GM19043 (cell line): ENCODE results near the gene PAPLN.

Source experiments
- ATAC-seq: cut with Tn5 transposase; IDR thresholded peaks from one replicate; pipeline ENCODE4 v1.9.1; 2021; ENCODE audit warnings: low read depth; ENCODE audit not compliant: unreplicated experiment

Gene PAPLN

DNA sequence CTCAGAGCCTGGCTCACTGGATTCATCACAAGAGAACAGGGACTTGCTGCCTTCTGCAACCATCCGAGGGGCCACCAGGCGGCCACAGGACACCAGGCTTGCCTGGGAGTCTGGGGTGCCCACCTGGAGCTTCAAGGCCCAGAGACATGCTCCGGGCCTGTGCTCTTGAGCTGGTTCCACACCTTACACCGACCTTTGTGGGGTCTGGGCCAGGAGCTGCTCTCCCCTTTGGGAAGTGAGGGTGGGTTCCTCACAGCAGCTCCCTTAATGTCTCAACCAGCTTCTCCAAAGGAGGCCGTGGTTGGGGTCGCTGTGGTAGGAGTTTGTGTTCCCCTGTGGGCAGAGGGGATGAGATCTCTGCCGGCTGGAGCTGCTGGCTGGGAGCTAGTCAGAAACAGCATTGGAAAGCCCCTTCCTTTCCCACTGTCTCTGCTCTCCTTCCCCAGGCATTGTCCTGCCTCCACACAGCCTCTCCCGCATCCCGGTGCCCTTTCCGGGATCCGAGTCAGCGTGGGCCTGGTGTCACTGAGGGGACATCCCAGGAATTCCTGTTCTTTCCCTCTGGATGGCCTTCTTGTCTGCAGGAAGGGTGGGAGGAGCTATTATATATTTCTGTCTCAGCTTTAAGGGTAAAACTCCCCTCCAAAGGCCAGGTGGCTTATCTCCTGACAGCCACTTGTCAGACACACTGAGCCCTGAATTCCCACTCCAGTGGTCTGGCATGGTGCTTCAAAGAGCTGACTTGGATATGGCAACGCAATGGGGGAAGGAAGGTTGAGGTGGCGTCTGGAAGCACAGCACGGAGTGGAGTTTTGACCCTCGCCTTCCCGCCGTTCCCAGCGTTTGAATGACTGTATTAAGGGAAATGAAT is 5.1 kb upstream of the PAPLN start:
- ATAC-seq = no peak

DNA sequence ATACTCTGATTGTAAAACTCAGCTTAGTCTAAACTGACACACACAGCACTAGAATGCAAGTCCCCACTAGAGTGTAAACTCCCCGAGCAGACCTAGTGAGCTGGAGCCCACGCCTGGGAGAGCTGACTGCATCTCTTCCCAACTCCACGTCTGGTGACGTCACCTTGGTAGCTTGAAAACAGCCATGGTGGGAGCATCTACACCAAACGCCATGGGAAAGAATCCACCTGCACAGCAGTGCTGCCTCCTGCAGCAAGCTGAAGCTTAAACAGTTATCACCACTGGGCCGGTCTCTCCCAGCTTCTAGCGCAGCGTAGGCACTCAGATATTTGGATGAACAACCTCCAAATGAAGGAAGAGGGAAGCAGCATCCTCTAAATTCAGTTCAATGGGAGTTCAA is 4.3 kb upstream of the PAPLN start:
- ATAC-seq = no peak

DNA sequence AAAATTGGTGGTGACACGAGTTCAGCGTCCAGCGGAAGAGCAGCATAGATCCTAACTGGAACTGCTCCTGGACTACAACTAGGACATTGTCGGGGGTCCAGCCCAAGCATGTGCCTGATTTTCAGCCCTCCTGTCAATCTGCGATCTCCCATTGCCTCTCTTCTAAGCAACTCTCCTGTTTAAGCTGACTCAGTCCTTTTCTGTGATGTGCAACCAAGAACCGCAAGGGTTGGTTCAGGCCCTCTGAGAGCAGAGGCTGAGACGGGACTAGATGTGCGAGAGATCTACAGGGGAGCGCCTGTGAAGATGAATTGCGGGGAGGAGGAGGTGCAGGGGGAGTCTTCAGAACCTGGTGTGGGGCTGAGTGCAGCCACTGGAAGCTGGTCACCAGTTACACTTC is 3.7 kb upstream of the PAPLN start:
- ATAC-seq = no peak

DNA sequence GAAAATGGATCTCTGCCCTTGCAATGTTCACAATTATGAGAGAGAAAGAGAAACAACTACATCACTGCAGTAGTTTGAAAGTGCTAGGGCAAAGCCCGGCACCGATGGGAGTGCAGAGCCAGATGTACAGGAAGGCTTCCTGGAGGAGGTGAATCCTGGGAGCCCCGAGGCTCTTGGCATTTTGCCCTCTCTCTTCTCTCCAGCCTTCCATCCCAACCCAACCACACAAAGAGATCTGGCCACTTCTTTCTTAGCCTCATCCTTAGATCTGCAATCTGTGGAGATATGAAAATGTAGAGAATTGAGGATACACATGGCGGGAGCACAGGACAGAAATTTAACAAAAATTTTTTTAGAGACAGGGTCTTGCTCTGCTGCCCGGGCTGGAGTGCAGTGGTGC is 3.3 kb upstream of the PAPLN start:
- no peak for ATAC-seq

DNA sequence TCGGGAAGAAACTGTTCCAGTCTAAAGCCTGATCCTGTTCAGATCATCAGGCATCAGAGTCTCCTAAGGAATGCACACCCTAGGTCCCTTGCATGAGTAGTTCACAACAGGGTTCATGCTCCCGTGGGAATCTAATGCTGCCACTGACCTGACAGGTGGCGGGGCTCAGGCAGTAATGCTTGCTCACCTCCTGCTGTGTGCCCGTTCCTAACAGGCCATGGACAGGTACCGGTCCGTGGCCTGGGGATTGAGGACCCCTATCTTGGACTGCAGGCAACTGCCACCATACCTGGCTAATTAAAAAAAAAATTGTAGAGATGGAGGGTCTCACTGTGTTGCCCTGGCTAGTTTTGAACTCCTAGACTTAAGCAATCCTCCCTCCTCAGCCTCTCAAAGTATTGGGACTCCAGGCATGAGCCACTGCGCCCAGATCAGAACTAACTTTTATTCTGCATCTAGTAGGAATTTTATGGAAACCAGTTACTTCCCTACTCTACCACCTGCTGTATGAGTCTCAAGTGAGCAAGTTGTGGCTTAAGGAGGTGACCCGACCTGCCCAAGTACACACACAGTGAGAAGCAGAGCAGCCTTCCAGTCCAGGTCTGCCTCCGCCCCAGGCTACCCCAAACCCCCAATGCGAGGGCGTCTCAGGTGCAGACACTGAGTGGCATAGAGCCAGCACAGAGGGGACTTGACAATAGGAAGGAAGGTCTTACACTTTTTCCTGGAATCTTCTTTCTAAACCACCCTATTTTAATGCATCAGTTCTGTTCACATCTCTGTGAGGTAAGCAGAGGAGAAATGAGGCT is 2.5 kb upstream of the PAPLN start:
- ATAC-seq = no peak

DNA sequence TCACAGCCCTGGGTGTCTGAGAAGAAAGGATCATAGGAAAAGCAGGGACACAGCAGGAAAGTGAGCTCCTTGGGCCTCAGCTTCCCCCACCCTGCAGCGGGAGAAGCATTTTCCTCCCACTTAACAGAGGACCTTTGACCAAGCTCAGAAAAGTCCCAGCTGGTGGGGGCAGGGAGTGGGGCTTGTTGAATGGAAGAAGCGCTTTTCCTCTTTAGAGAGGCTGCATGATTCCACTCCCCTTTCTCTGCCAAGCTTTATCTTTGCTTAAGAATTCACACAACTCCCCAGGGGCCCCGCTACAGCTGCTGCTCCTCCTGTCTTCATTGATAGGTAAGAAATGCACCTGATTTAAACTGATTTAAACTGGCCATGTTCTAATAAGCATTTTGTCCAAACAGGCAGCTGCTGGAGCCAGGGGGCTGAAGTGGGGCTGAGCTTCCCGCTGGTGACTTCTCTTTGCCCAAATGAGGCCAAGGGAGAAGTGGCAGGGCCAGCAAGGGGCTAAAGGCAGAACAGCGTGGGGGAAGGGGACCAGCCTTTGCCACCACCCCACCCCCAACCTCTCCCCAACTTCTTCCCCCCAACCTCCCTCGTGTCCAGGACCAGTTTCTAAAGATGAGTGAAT is 1.7 kb upstream of the PAPLN start:
- no peak for ATAC-seq

DNA sequence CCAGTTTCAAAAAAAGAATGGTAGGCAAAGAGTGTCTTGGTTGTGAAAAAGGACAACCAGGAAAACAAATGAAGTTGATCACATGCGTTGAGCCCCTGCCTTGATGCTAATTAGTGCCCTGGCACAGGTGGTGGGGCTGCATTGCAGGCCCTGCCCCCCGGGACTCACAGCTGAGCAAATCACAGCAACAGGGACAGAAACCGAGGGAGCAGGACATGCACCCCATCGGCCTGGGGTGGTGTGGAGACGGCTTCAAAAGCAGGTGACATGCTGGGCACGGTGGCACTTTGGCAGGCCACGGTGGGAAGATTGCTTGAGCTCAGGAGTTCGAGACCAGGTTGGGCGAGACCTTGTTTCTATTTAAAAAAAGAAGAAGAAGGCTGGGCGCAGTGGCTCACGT is 1.1 kb upstream of the PAPLN start:
- no peak for ATAC-seq

DNA sequence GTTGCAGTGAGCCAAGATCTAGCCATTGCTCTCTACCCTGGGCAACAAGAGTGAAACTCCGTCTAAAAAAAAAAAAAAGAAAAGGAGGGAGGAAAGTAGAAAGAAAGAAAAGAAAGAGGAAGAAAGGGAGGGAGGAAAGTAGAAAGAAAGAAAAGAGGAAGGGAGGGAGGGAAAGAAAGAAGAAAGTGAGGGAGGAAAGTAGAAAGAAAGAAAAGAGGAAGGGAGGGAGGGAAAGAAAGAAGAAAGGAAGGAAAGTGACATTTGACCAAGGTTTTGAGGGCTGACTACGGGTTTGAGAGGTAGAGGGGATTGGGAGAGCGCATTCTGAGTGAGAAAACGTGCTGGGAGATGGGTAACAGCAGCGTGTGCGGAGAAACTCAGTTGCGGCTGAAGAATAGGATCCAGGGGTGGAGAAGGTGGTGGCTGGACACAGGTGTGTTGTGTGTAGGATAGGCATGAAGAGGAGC is 521 bp upstream of the PAPLN start:
- ATAC-seq = no peak

DNA sequence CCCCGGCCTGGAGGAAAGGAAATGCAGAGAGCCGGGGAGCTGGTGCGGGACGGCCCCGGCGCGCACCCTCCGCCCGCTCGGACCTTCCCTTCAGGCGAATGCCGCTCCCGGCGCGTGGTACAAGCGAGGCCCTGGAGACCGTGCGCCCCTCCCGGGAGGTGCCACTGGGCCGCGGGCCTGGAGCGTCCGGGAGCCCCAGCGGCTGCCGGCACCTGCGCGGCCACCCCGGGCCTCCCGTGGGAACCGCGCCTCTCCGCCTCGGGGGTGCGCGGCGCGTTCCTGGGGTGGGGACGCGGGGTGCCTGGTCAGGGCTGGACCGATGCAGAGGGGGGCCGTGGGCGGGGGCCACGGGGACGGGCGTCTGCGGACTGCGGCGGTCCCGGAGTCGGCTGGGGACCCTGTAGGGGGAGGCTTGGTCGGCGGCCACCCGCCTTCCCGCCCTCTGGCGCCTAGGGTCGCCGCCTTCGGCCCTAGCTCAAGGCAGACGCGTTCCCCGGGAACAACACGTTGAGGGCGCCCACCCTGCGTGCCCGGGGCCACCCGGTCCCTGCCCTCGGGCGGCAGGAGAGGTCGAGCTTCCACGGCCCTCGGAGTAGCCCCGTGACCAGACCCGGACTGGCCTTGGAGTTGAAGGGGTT is 599 bp downstream of the PAPLN start:
- ATAC-seq = no peak

DNA sequence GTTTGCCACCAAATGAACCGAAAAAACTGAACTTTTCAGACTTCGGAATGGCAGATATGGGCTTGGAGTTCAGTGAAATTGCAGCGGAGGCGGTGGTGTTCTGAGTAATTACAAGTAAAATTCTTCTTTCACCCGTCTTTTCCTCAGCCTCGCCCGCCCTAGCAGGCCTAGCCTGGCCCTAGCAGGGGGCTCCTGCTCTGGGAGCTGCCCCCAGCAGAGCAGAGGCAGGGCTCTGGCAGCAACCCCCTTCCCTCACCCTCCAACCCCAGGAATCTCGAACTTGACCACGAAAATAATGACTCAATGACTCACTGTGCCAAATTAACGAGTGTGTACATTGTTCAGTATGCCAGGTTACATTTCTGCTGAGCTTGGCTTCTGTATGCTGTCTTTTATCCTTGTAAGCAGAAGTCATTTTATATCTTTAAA is 1.1 kb downstream of the PAPLN start:
- no peak for ATAC-seq

DNA sequence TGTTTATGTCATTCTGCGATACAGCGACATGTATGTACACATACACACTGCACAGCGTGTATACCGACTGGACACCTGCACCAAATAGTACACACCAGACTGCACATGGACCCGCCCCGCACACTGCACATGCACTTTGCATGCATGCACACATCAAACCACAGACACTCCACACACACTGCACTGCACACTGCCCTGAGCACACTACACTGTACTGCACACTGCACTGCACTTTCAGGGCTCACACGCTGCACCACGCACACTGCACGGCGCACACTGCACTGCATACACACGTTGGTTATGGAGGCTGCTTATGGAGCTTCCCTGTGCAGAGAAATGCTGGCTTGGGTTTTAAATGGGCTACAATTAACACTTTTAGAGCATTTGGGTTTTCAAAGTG is 1.6 kb downstream of the PAPLN start:
- ATAC-seq = no peak

DNA sequence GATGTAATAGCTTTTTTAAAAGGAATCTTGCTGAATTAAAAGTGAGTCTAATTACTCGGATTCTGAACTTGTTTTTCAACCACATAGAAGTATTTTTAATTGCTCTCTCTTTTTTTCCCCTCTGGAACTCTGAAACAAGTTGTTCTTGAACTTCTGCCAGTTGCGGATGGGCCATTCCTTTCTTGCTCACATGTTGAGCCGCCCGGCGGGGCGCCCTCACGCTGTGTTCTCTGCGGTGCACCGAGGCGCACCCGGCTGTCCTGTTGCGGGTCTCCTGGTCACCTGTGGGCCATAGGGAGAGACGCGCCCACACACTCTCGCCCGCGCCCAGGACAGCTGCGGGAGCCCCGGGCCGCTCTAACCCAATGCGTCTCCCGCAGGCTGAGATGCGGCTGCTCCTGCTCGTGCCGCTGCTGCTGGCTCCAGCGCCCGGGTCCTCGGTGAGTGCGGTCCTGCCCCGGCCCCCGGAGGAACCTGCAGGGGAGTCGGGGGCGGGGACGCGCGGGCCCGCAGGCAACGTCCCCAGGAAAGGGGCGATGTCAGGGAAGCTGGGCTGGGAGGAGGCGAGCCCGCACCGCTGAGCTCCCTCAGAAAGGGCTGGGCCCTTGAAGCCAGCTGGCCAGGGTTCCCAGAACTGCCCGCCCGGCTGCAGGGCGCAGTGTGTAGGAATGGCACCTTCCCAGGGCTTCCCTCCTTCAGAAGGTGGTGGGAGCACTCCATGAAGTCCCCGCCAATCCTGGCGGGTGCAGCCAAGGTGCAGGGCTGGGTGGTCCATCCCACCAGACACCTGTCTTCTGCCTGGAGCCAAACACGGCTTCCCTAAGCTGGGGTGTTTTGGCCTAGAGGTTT is 2.3 kb downstream of the PAPLN start:
- no peak for ATAC-seq

DNA sequence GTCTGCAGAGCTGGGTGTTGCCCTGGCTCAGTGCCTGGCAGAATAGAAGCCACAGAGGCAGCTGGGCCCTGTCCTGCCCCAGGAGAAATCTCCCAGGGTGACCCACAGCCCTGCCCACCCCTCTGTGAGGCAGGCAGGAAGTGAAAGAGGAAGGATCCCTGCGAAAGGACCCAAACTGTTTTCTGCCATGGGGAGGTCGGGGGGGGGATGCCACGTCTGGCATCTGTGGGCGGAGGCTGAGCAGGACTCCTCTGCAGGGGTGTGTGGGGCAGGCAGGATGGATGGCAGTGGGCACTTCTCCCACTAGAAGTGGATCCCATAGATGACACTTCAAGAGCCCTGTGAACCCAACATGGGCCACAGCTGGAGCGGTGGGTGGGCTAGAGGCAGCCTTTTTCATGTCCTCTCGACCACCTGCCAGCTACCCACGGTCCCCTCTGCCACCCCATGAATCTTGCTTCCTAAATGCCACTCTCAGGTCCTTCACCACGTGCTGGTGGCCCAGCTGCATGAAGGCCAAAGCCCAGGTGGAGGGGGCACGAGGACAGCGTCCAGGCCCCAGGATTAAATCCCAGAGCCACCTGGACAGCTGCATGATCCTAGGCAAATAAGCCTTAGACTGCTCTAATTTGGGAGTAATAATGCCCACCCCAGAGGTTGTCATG is 3.6 kb downstream of the PAPLN start:
- ATAC-seq = no peak

DNA sequence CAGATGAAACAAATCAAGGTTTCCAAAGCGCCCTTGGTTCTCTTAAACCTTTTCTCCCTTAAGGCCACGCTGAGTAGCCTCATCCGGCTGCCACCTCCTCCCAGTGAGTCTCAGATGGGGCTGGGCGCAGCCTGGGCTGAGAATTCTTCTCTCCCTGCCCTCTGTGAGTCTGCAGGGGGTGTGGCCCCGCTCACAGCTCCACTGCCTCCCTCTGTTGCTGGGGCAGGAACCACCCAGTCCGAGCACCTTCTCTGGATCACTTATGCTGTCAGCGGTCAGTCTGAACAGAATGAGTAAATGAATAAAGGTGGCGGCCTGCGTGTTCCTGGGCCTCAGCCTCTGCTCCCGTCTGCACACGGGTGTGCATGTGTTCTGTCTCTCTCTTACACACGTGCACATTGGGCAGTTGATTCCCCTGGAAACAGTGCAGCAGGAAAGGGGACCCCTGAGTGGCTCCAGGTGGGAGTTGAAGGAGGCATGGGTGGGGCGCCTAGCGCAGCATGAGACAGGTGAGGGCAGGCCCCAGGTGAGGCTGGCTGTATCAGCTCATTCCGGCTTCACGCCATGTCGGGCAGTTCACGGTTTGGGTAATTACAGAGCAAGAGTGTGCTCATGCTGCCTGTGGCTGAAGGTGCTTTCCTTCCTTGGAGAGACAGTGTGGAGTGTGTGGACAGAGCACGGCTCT is 4.3 kb downstream of the PAPLN start:
- no peak for ATAC-seq

DNA sequence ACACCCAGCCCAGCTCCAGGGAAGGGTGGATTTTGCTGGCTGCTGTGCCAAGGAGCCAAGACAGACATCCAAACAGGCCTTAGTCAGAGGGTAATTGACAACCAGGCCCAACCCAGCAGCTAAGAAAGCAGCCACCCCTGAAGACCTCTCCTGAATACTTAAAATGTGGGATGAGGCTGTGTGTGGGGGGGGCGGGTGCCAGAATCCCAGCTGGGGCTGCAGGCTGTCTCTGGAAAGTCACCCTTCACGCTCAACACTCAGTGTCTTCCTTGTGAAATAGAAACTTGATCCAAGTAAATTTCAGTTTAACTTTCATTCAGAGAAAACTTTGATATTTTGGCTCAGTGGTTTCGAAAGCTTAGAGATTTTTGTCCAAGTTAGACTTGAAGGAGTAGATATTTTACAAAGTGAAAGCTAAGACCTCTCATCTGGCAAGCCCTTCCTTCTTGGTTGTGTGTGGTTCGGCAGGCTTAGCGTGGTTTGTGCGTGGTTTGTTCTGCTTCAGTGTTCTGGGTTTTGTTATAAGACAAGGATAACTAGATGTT is 5.1 kb downstream of the PAPLN start:
- ATAC-seq = no peak

DNA sequence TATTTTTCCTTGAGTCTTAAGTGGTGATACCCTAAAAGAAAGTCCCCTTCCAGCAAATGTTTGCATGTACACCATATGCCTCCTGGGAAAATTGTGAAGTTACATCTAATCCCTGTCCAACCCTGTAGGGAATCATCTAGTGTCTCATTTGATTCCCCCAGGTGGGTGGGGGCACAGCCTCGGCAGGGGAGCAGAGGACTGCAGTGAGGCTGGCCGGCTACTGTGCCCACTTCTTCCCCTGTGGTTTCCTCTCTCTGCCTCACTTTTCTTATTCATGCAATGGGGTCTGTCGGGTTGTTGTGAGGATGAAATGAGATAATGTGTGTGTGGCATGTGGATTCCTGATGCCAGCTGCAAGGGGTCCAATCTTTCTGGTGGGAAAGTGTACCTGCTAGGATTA is 6.0 kb downstream of the PAPLN start:
- no peak for ATAC-seq

DNA sequence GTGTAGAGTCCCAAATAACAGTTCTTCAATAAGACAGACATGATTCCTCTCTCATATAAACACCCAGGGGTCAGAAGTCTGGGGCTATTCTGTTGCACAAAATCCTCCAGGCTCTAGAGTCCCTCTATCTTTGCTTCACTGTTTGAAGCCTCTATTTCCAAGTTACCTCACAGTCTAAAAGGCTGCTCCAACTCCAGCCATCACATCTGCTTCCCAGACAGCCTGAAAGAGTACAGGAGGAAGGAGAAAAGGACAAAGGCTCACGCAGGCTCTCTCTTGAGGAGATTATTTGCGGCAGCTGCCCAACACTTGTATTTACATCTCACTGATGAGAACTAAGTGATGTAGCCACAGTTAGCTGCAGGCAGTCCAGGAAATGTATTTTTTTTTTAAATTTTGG is 6.4 kb downstream of the PAPLN start:
- ATAC-seq = no peak

DNA sequence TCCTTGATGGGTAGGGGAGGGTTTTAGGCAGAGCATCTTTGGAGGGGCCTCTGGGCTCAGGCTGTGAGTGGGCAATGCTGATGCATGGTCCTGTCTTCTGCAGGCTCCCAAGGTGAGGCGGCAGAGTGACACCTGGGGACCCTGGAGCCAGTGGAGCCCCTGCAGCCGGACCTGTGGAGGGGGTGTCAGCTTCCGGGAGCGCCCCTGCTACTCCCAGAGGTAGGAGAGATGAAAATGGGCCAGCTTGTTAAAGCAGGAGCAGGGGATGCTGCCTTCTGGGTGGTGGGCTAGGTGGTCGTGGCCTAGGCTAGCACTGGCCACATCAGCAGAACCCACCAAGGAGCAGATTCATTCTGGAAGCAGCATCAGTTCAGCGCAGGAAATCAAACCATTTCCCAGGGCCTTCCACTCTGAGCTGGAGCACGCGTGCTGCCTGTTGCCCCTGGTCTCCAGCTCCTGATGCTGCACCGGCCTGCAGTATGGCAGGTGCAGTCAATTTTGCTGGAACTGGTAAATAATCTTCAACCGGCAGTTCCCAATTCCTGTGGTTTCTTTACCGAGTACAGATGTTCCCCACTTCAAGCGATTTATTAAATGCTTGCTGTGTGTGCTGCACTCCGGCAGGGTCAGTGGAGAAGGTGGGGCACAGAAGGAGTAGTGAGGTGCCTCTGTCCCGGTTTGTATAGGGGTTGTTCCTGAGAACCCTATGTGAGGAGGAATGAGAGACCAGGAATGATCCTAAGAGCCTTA is 7.4 kb downstream of the PAPLN start:
- no peak for ATAC-seq
